GM19238 (cell line): ENCODE data around the gene DOLPP1.

Experiments
- DNase-seq: peaks from one replicate; pipeline ENCODE4 v3.0.0; 2011; ENCODE audit warnings: low spot score; ENCODE audit not compliant: insufficient read length

Gene DOLPP1

DNA sequence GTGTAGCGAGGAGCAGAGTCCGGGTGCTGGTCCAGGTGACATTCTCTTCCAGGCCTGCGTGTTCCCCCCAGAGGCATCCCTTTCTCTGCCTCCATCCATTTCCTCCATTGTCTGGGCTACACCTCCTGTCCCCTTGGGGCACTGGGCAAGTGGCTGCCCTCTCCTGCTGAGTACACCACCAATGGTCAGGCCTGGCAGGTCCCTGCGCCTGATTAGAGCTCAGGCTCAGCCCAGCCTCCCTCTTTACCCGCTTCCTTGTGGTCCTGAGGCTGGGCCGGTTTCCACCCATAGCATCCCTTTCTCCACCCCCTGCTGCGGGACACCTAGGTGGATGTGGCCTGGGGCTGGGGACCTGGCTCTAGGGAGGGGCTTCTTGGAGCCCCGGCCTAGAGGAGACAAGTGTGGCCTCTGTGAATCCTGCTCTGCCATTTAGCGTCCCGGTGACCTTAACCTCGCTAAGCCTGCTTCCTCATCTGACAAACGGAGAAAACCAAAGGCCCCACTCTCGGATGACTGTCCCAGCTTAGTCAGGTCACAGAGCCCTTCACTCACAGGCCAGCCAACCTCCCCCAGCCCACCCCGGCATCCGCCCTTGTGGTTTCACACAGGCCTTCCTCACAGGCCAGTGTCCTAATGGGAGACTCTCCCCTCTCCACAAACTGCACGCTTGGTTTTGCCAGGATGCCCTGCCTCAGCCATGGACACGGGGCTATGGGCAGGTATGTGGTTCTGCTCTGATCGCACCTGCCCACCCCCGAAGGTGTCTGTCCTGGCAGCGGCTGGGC lies 12.9 kb downstream of the DOLPP1 start:
- no peak for DNase-seq

GRCh38 chr9:129094387-129095169 lies 13.7 kb downstream of the DOLPP1 start:
- no peak for DNase-seq

- DNase-seq, result no peak
Measured at GRCh38 chr9:129095170-129095667, 14.3 kb downstream of the DOLPP1 start.

DNA sequence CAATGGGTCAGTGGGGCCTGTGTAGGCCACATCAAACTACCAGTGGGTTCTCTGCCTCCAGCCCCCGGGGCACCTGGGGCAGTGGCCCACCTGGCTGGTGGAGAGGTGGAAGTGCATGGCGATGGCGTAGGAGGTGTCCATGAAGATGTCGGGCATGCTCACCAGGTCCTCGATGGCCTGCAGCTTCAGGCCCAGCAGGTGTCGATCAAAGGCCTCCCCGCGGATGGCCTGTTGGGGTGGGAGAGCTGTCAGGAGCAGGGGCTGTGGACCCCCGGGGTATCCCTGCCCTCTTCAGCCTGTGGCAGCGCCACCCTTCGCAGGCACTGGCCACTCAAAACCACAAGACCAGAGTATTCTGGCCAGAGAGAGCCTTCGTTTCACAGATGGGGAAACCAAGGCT lies 15.0 kb downstream of the DOLPP1 start:
- DNase-seq, result no peak

GRCh38 chr9:129097671-129098306 lies 16.9 kb downstream of the DOLPP1 start:
- no peak for DNase-seq

GRCh38 chr9:129098328-129098727 lies 17.4 kb downstream of the DOLPP1 start:
- DNase-seq, result no peak

DNA sequence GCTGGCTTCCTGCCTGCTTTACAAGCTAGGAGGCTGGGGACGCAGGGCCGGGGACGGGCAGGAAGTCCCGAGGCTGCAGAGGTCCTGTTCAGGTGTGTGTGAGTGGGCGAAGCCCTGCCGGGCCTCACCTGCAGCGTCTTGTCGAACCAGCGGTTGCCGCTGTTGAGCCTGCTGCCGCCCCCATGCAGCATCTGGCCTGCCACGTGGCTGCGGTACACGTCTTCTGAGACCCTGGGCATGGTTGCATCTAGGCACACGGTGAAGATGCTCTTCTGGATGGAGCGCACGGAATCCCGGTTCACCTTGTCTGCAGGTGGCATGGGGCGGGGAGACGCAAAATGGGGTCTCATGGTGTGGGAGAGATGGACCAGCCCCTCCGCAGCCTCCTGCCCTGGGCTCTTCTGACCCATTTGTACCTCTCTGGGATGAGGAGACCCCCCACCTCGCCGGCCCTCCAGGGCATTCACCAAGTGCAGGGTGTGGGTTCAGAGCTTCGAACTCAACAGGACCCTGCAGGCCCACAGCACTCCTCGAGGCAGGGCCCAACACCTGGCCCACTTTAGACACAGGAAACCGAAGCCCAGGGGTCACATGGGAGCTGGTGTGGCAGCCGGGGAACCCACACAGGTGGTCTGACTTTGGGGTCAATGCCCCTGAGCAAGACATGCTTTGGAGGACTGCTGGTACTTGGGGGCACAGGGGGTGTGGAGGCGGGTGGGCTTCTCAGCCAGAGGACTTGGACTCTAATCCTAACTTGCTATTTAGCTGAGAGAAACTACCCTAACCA lies 19.7 kb downstream of the DOLPP1 start:
- DNase-seq, result no peak

- no peak for DNase-seq
Measured at GRCh38 chr9:129101279-129101678, 20.4 kb downstream of the DOLPP1 start.

DNA sequence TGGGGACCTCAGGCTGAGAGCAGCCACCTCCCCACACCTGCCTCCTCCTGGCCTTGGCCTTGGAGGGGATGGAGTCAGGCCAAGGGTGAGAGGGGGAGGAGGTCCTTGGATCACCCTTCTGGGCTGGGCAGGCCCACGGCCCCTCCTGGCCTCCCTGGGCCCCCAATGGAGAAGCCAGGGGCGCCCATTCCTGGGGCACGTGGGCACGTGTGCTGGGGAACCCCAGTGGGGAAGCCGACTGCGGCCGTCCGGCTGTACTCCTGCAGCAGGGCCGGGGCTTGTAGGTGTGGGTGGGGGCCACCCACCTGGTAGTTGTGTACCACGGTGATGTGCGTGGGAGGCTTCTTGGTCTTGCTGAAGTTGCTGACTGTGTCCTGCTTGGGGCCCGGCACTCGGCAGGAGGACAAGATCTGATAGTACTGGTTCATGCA lies 21.2 kb downstream of the DOLPP1 start:
- DNase-seq, result no peak

DNA sequence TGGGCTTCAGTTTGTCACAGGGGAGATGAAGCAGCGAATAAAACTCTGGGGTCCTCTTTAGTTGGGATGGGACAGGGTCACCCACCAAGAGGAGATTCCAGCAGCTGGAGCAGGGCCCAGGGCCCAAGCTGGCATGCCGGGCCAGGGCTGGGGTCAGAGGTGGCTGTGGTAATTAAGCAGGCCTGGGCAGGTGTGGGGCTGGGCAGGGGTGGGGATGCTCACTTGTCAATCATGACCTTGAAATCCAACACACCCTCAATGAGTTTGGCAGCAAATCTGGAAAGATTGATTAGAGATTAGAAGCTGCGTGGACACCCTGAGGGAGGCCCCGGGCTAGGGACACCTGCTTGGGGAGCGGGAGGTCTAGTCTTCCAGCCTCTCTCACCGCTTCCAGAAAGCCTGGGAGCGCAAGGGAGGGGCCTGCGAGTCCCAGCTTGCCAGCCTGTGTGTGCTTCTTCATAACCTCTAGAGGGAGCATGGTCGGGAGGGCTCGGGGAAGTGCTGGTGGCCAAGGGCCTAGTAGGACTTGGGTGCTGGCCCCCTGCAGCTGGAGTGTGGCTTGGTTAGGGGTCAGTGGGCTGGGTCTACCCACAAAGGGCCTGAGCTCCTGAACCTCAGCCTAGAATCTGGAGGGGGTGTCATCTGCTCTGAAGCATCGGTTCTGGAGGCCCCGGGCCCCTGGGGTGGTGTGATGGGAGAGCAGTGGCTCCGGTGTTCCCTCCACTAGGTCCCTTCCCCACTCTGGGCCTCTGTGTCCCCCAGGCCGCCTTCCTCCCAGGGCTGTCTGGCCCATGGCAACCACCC lies 22.1 kb downstream of the DOLPP1 start:
- no peak for DNase-seq

DNA sequence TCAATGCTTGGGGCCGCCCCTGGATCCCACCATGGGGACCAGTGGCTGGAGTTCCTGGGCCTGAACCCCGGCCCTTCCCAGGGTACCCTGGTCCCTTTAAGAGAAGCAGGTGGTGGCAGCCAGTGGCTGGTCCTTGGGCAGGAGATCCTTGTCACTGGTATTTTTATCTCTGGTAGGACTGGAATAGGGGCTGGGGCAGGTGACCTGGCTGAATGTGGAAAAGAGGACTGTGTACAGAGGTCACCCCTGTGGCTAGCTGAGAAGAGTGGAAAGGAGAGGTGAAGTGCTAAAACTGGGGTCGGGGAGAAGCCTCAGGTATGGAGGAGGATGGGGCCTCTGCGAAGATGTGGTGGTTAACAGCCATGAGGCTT lies 22.7 kb downstream of the DOLPP1 start:
- no peak for DNase-seq

DNA sequence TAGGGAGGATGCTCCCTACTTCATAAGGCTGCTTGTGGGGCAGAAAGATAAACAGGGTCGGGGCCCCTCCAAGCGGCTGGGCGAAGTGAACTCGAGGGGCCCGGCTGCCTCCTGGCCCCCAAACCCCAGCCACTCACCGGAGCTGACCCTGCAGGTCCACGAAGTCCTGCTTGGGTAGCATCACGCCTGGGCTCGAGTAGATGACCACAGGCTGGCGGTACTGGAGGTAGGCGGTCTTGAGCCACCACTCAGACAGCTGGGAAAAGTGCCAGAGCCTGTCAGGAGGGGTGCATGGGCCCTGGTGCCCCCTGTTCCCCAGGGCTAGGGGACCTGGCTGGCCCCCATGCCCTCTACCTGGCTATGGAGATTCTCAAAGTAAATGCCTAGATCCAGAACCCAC lies 23.1 kb downstream of the DOLPP1 start:
- no peak for DNase-seq

DNA sequence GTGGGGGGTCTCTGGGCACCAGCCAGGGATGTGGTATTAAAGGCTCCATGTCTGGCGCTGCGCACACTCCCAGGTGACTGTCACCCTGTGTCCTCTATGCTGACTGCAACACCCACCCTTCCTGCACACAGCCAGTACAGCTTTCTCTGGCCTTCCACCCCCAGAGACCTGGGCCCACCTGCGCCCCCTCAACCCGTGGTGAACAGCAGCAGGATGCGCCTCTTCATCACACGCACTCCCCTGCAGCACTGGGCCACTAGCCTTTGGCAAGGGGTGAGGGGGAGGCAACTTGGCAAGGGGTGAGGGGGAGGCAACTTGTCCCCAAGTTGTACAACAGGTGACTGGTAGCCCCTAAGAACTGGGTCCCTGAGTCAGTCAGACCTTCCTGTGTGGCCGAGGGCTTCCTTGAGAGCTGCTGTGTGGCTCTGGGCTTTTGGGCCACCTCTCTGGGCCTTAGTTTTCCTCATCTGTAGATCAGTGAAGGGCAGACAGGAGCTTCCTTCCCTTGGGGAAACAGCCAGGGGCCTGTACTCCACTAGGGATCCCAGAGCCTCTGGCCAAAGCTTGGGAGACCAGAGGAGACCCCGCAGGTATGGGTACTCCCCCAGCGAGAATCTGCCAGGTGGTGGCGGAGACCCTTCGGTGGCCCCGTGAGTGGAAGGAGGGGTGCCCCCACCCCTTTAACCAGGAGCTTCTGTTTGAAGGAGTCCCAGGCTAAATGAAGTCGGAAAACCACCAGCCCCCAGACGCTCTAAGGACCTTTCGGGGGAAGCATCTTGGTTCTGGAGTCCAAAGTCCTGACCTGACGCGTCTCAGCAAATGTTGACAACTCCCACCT lies 25.2 kb downstream of the DOLPP1 start:
- DNase-seq, result no peak

GRCh38 chr9:129107651-129108050 lies 26.7 kb downstream of the DOLPP1 start:
- DNase-seq, result no peak

- DNase-seq, result no peak
Measured at GRCh38 chr9:129108083-129108804, 27.3 kb downstream of the DOLPP1 start.

- no peak for DNase-seq
Measured at GRCh38 chr9:129108805-129109536, 28.1 kb downstream of the DOLPP1 start.

- DNase-seq, result no peak
Measured at GRCh38 chr9:129109537-129109903, 28.6 kb downstream of the DOLPP1 start.
